B cell (primary cell): ENCODE data around the gene HHAT.

Experiments
- EZH2 ChIP-seq: IDR thresholded peaks from 2 replicates; pipeline ENCODE4 v1.6.1; 2012; ENCODE audit warnings: borderline replicate concordance, low read depth, mild to moderate bottlenecking, moderate library complexity, low read length; ENCODE audit not compliant: insufficient read depth, poor library complexity, severe bottlenecking
- TF ChIP-seq, protein P1 (sequence below): fragments of 200-600 bp; IDR thresholded peaks from one replicate; pipeline ENCODE4 v1.8.0; 2022; ENCODE audit warnings: antibody characterized with exemption, mild to moderate bottlenecking

DNA sequence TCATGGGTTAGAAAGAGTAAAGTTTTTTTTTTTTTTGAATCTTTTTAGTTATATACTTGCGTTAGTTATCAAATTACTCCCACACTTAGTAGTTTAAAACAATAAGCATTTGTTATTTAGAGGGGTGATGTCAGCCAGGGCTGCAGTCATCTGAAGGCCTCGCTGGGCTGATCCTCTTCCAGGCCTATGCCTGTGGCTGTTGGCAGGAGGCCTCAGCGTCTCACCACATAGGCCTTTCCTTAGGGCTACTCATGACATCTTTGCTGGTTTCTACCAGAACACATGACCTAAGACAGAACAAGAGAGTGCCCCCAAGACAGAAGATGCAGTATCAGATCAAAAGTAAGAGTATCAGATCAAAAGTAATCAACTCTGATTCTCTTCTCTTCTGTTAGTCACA, 167.4 kb downstream of the HHAT start:
- TF ChIP-seq, protein P1, sequence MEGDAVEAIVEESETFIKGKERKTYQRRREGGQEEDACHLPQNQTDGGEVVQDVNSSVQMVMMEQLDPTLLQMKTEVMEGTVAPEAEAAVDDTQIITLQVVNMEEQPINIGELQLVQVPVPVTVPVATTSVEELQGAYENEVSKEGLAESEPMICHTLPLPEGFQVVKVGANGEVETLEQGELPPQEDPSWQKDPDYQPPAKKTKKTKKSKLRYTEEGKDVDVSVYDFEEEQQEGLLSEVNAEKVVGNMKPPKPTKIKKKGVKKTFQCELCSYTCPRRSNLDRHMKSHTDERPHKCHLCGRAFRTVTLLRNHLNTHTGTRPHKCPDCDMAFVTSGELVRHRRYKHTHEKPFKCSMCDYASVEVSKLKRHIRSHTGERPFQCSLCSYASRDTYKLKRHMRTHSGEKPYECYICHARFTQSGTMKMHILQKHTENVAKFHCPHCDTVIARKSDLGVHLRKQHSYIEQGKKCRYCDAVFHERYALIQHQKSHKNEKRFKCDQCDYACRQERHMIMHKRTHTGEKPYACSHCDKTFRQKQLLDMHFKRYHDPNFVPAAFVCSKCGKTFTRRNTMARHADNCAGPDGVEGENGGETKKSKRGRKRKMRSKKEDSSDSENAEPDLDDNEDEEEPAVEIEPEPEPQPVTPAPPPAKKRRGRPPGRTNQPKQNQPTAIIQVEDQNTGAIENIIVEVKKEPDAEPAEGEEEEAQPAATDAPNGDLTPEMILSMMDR, result no peak
- no peak for TF ChIP-seq EZH2
